Liver (tissue), 9 donors: Measurements from ENCODE around the gene ATP10B. TPM values are rescaled to one million over a fixed set of nuclear protein-coding genes. Genes with fewer than 3 reads are reported as not detected.

Source experiments
- DNase-seq: peaks from one replicate; pipeline ENCODE4 v3.0.0-alpha.2; 2017; ENCODE audit warnings: low spot score
- H3K27ac ChIP-seq, 2 donors: one replicate each; pipeline ENCODE4 v1.7.0; 2013; ENCODE audit warnings: inconsistent platforms in 2 of 2, low read length in 2 of 2, control low read depth in 1 of 2, low read depth in 1 of 2, mild to moderate bottlenecking in 1 of 2
- H3K27me3 ChIP-seq, 4 donors: one replicate each; pipeline versions ENCODE4 v1.6.1 to v1.7.0; 2013; ENCODE audit warnings: low read length in 3 of 4, inconsistent platforms in 1 of 4, mild to moderate bottlenecking in 1 of 4, moderate library complexity in 1 of 4; ENCODE audit not compliant: control insufficient read depth in 4 of 4, insufficient read depth in 4 of 4
- H3K36me3 ChIP-seq, 4 donors: one replicate each; pipeline versions ENCODE4 v1.6.1 to v1.7.0; 2013; ENCODE audit warnings: low read length in 3 of 4, mild to moderate bottlenecking in 3 of 4, low read depth in 1 of 4, moderate library complexity in 1 of 4; ENCODE audit not compliant: control insufficient read depth in 4 of 4, insufficient read depth in 3 of 4
- H3K4me1 ChIP-seq, 4 donors: one replicate each; pipeline versions ENCODE4 v1.6.1 to v1.7.0; 2013; ENCODE audit warnings: low read length in 3 of 4, mild to moderate bottlenecking in 3 of 4, moderate library complexity in 1 of 4; ENCODE audit not compliant: control insufficient read depth in 4 of 4, insufficient read depth in 4 of 4
- H3K4me3 ChIP-seq, 3 donors: one replicate each; pipeline versions ENCODE4 v1.6.1 to v1.7.0; 2013; ENCODE audit warnings: low read length in 3 of 3, control low read depth in 1 of 3, low read depth in 1 of 3, mild to moderate bottlenecking in 1 of 3
- H3K9ac ChIP-seq, 2 donors: one replicate each; pipeline ENCODE4 v1.7.0; 2013; ENCODE audit warnings: low read length in 2 of 2, mild to moderate bottlenecking in 2 of 2, moderate library complexity in 2 of 2, control low read depth in 1 of 2, low read depth in 1 of 2
- H3K9me3 ChIP-seq, 4 donors: one replicate each; pipeline versions ENCODE4 v1.6.1 to v1.7.0; 2013; ENCODE audit warnings: low read length in 3 of 4; ENCODE audit not compliant: control insufficient read depth in 4 of 4
- ATF3 ChIP-seq: IDR thresholded peaks from 2 replicates; pipeline ENCODE4 v1.6.1; 2016; ENCODE audit warnings: antibody characterized with exemption
- CTCF ChIP-seq: fragments of 150-350 bp; IDR thresholded peaks from 2 replicates; pipeline ENCODE4 v1.5.1; 2017; ENCODE audit warnings: improper control_type of control experiment, low read depth, low read length; ENCODE audit not compliant: missing input control
- EGR1 ChIP-seq, 2 donors: IDR thresholded peaks; 2 replicates each; pipeline ENCODE4 v1.6.1; 2016 to 2018; ENCODE audit warnings: antibody characterized with exemption in 2 of 2, low read depth in 2 of 2
- FOXA1 ChIP-seq: IDR thresholded peaks from 2 replicates; pipeline ENCODE4 v1.6.1; 2016; ENCODE audit warnings: antibody characterized with exemption
- FOXA2 ChIP-seq: IDR thresholded peaks from 2 replicates; pipeline ENCODE4 v1.6.1; 2016; ENCODE audit warnings: antibody characterized with exemption
- GABPA ChIP-seq, 2 donors: IDR thresholded peaks in 1 of 2; conservative IDR thresholded peaks in 1 of 2; 2 replicates each; pipeline ENCODE4 v1.6.1; 2016; ENCODE audit warnings: antibody characterized with exemption in 2 of 2, mild to moderate bottlenecking in 1 of 2, moderate library complexity in 1 of 2
- HNF4A ChIP-seq, 2 donors: conservative IDR thresholded peaks; 2 replicates each; pipeline ENCODE4 v1.6.1; 2016; ENCODE audit warnings: antibody characterized with exemption in 2 of 2, mild to moderate bottlenecking in 2 of 2
- HNF4G ChIP-seq: IDR thresholded peaks from 2 replicates; pipeline ENCODE4 v1.6.1; 2016; ENCODE audit warnings: antibody characterized with exemption
- JUND ChIP-seq, 2 donors: IDR thresholded peaks; 2 replicates each; pipeline ENCODE4 v1.6.1; 2016; ENCODE audit warnings: antibody characterized with exemption in 2 of 2
- MAX ChIP-seq: IDR thresholded peaks from 2 replicates; pipeline ENCODE4 v1.6.1; 2016; ENCODE audit warnings: antibody characterized with exemption
- REST ChIP-seq: IDR thresholded peaks from 2 replicates; pipeline ENCODE4 v1.6.1; 2016; ENCODE audit warnings: antibody characterized with exemption, mild to moderate bottlenecking
- RXRA ChIP-seq, 2 donors: IDR thresholded peaks; 2 replicates each; pipeline ENCODE4 v1.6.1; 2017 to 2018; ENCODE audit warnings: antibody characterized with exemption in 2 of 2, mild to moderate bottlenecking in 1 of 2
- SP1 ChIP-seq: IDR thresholded peaks from 2 replicates; pipeline ENCODE4 v1.6.1; 2018; ENCODE audit warnings: antibody characterized with exemption, mild to moderate bottlenecking
- YY1 ChIP-seq: IDR thresholded peaks from 2 replicates; pipeline ENCODE4 v1.6.1; 2016; ENCODE audit warnings: antibody characterized with exemption, mild to moderate bottlenecking
- ZBTB33 ChIP-seq: IDR thresholded peaks from 2 replicates; pipeline ENCODE4 v1.6.1; 2016; ENCODE audit warnings: antibody characterized with exemption
- WGBS: extraction: QIAGEN DNeasy Blood & Tissue Kit; methylation state at CpG from one replicate; pipeline ENCODE4 v1.1.7; 2013; 5-methylcytosine and 5-hydroxymethylcytosine counted together
- polyA plus RNA-seq, 2 donors: library from polyadenylated mRNA; stranded (reverse) in 1 of 2; unstranded in 1 of 2; fragments of 200-250 nt in 1 of 2; fragments of >200 nt in 1 of 2; fragmentation: Nextera tagmentation in 1 of 2; extraction: Ambion mirVana in 1 of 2; gene quantifications; one replicate each; pipeline versions ENCODE4 v1.2.1 to v1.2.3, GENCODE V29; 2013 to 2015
- total RNA-seq, 2 donors: library from RNA; depleted of rRNA; stranded (reverse); fragments of >200 nt; gene quantifications; one replicate each; pipeline ENCODE4 v1.2.3, GENCODE V29; 2014
- donor health status: healthy.
- donor health status: healthy.
- donor health status: healthy.
- donor health status: healthy.
- donor health status: healthy.

Gene ATP10B
- total and polyA plus RNA-seq, 4 donors, result 0.05 to 0.67 (median 0.05) TPM; not detected in 1

- Histone ChIP-seq H3K9me3 (no peaks in the 10 kb centered on the region), H3K9ac (no peak overlapping the region), H3K36me3 (no peaks in the 10 kb centered on the region), H3K4me3 (no peak overlapping the region), H3K27me3 (no peaks in the 10 kb centered on the region), H3K27ac (no peak overlapping the region), H3K4me1 (no peaks in the 10 kb centered on the region)
- no peak for TF ChIP-seq FOXA2
- DNase-seq, result no peak
Observed at GRCh38 chr5:160537116-160537515, 314.9 kb downstream of the ATP10B start.

GRCh38 chr5:160534914-160535313, 317.1 kb downstream of the ATP10B start:
- no peaks in the 10 kb centered on the region for H3K36me3 ChIP-seq
- H3K9me3 ChIP-seq, result no peaks in the 10 kb centered on the region
- no peaks in the 10 kb centered on the region for H3K27me3 ChIP-seq
- no peaks in the 10 kb centered on the region for H3K4me1 ChIP-seq
- no peak overlapping the region for H3K27ac ChIP-seq
- H3K4me3 ChIP-seq, result no peak overlapping the region
- DNase-seq, result no peak
- no peak overlapping the region for H3K9ac ChIP-seq
- no peak for TF ChIP-seq HNF4A (conservative IDR thresholded peaks at IDR 0.05)
- TF ChIP-seq YY1, result no peak
- no peak for TF ChIP-seq ATF3
- no peak for TF ChIP-seq GABPA (IDR thresholded peaks at IDR 0.05 in 1 of 2, conservative IDR thresholded peaks at IDR 0.05 in 1 of 2)

- Histone ChIP-seq H3K9me3 (no peaks in the 10 kb centered on the region), H3K27me3 (no peaks in the 10 kb centered on the region), H3K4me3 (no peak overlapping the region), H3K9ac (no peak overlapping the region), H3K36me3 (no peaks in the 10 kb centered on the region), H3K4me1 (no peaks in the 10 kb centered on the region), H3K27ac (no peak overlapping the region)
- 50% methylated on average over 3 of the region's 3 CpGs for WGBS
- TF ChIP-seq YY1, result no peak
- TF ChIP-seq ATF3, result no peak
- no peak for TF ChIP-seq MAX
- TF ChIP-seq GABPA (IDR thresholded peaks at IDR 0.05 in 1 of 2, conservative IDR thresholded peaks at IDR 0.05 in 1 of 2), result no peak
- TF ChIP-seq EGR1 (IDR thresholded peaks at IDR 0.05; ENCODE audit: low read depth in 2 of 2), result no peak
- no peak for TF ChIP-seq HNF4A (conservative IDR thresholded peaks at IDR 0.05)
- TF ChIP-seq ZBTB33, result no peak
- TF ChIP-seq FOXA2, result no peak
- TF ChIP-seq RXRA (IDR thresholded peaks at IDR 0.05), result no peak
- no peak for TF ChIP-seq CTCF
- no peak for TF ChIP-seq HNF4G
- TF ChIP-seq JUND (IDR thresholded peaks at IDR 0.05), result no peak
- no peak for TF ChIP-seq SP1
- no peak for TF ChIP-seq REST
- TF ChIP-seq FOXA1, result no peak
- DNase-seq, result no peak
Observed at GRCh38 chr5:160534125-160534524, 317.9 kb downstream of the ATP10B start.
